ENCODE data around the gene TNFSF8. TPM values are rescaled to one million over a fixed set of nuclear protein-coding genes. Genes with fewer than 3 reads are reported as not detected.

TNFSF8 gene
- total RNA-seq, 1 donor from 2014 or later: 1.2 TPM

GRCh38 chr9:114935119-114935518 is 4.7 kb upstream of the TNFSF8 start:
- DNase-seq: peak; percentile 42

GRCh38 chr9:114932502-114932901 is 2.1 kb upstream of the TNFSF8 start:
- DNase-seq: no peak

- DNase-seq: no peak
Observed at GRCh38 chr9:114931407-114931806, 1.0 kb upstream of the TNFSF8 start.

- no peak for DNase-seq
Observed at GRCh38 chr9:114929201-114929600, 1.2 kb downstream of the TNFSF8 start.

GRCh38 chr9:114928671-114929070 is 1.7 kb downstream of the TNFSF8 start:
- DNase-seq: no peak

GRCh38 chr9:114928136-114928535 is 2.3 kb downstream of the TNFSF8 start:
- no peak for DNase-seq

GRCh38 chr9:114925672-114926071 is 4.7 kb downstream of the TNFSF8 start:
- DNase-seq: no peak

- DNase-seq: no peak
Observed at GRCh38 chr9:114925039-114925438, 5.4 kb downstream of the TNFSF8 start.

- DNase-seq: no peak
Observed at GRCh38 chr9:114924327-114924726, 6.1 kb downstream of the TNFSF8 start.

GRCh38 chr9:114923918-114924317 is 6.5 kb downstream of the TNFSF8 start:
- no peak for DNase-seq

- no peak for DNase-seq
Observed at GRCh38 chr9:114921171-114921570, 9.2 kb downstream of the TNFSF8 start.

GRCh38 chr9:114919611-114920010 is 10.8 kb downstream of the TNFSF8 start:
- DNase-seq: no peak

GRCh38 chr9:114916481-114916880 is 13.9 kb downstream of the TNFSF8 start:
- DNase-seq: peak; percentile 32

GRCh38 chr9:114914139-114914538 is 16.3 kb downstream of the TNFSF8 start:
- DNase-seq: no peak

GRCh38 chr9:114913656-114914055 is 16.7 kb downstream of the TNFSF8 start:
- DNase-seq: no peak

GRCh38 chr9:114913217-114913616 is 17.2 kb downstream of the TNFSF8 start:
- no peak for DNase-seq

- DNase-seq: peak; percentile 83
Observed at GRCh38 chr9:114911167-114911821, 19.1 kb downstream of the TNFSF8 start.

GRCh38 chr9:114910541-114910940 is 19.9 kb downstream of the TNFSF8 start:
- peak; percentile 72 for DNase-seq

- no peak for DNase-seq
Observed at GRCh38 chr9:114909661-114910060, 20.7 kb downstream of the TNFSF8 start.

GRCh38 chr9:114908805-114909448 is 21.5 kb downstream of the TNFSF8 start:
- no peak for DNase-seq

GRCh38 chr9:114908104-114908622 is 22.2 kb downstream of the TNFSF8 start:
- peak; percentile 46 for DNase-seq

- DNase-seq: peak; percentile 54
Observed at GRCh38 chr9:114906922-114907571, 23.3 kb downstream of the TNFSF8 start.

Measured in tongue (tissue), 2 donors.